AG09309 (cell line): ENCODE data around the gene CNGA1.
"Not testable (repeated sequence)": the region's sequence is repeated elsewhere in the genome, so short reads cannot be mapped to it uniquely, and the experiment has no call there.

Source experiments
- DNase-seq: peaks from one replicate; pipeline ENCODE4 v3.0.0-alpha.2; 2010; ENCODE audit warnings: low read depth
- H3K4me3 ChIP-seq: 2 replicates; pipeline ENCODE4 v1.5.1; 2011; ENCODE audit warnings: mild to moderate bottlenecking, low read depth, low read length, moderate library complexity; ENCODE audit not compliant: control insufficient read depth
- TF ChIP-seq, protein P1 (sequence below): IDR thresholded peaks from 2 replicates; pipeline ENCODE4 v1.5.1; 2011; ENCODE audit warnings: mild to moderate bottlenecking, low read depth, low read length, inconsistent platforms; ENCODE audit not compliant: insufficient read depth, control insufficient read depth; ENCODE audit errors: missing control alignments

Gene CNGA1

DNA sequence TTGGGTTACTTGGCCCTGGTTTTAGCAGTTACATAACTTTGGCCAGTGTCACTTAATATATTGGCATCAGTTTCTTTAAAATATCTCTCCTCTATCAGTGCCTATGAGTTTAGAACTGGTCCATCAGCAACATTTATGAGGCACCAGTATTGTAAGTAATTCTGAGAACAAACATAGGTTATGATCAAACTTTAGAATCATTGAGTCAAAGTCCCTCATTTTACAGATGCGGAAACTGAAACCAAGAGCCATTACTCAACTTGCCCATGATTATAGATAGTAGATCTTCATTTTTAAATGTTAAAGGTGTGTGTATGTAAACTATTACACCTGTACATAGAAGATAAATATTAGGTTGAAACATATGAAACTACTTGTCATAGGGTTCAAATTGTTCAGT lies 4.6 kb upstream of the CNGA1 start:
- no peak overlapping the region for H3K4me3 ChIP-seq
- TF ChIP-seq, protein P1, sequence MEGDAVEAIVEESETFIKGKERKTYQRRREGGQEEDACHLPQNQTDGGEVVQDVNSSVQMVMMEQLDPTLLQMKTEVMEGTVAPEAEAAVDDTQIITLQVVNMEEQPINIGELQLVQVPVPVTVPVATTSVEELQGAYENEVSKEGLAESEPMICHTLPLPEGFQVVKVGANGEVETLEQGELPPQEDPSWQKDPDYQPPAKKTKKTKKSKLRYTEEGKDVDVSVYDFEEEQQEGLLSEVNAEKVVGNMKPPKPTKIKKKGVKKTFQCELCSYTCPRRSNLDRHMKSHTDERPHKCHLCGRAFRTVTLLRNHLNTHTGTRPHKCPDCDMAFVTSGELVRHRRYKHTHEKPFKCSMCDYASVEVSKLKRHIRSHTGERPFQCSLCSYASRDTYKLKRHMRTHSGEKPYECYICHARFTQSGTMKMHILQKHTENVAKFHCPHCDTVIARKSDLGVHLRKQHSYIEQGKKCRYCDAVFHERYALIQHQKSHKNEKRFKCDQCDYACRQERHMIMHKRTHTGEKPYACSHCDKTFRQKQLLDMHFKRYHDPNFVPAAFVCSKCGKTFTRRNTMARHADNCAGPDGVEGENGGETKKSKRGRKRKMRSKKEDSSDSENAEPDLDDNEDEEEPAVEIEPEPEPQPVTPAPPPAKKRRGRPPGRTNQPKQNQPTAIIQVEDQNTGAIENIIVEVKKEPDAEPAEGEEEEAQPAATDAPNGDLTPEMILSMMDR, result no peak
- DNase-seq, result no peak

DNA sequence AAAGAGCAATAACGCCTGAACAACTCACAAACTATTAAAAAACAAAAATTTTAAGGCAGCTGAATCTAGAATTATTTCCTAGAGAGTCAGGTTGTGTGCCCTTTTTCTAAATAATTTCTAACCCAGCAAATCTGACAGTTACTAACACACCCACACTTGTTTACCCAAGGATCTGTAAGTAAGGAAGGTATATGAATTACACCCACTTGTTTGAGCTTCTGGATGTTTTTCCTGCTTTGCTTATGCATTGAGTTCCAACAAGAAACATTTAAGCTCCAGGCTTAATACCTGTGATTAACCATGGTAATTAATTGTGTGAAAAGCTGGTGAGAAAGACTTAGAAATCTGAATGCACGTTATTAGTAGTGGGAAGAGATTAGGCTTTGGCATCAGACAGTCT lies 1.6 kb upstream of the CNGA1 start:
- H3K4me3 ChIP-seq, result no peak overlapping the region
- TF ChIP-seq, protein P1, result no peak
- no peak for DNase-seq

DNA sequence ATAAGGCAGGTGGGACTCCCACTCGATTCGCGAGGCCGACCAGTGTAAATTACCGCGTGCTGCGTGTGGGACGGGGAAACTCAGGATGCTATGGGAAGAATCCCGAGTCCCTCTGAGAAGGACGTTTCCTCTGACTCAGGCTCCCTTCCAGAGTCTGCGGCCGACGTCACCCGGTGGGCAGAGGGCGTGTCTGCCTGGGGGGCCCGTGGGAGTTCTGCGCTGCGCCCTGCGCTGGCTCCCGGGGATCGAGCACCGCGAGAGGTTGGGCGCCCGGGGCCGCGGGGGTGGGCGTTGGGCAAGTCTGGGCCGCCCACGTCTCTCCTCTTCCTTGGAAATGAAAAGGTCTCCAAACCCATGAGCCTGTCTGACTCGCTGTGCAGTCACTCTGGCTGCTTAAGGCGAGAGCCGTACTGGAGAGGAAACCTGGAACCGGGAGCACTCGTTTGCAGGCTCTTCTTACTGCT lies 659 bp upstream of the CNGA1 start:
- no peak for DNase-seq
- TF ChIP-seq, protein P1, result no peak

DNA sequence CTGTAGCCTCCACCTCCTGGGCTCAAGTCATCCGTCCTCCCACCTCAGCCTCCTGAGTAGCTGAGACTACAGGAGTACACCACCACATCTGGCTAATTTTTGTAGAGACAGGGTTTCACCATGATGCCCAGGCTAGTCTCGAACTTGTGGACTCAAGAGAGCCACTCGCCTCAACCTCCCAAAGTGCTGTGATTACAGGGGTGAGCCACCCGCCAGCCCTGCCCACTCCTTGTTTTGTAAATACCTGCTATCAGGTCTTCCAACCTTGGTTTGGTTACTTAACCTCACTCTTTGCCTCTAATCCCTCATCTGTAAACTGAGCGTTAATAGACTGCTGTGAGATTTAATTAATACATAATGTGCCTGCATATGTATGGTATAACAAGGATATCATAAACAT lies 803 bp downstream of the CNGA1 start:
- no peak for DNase-seq
- no peak overlapping the region for H3K4me3 ChIP-seq
- TF ChIP-seq, protein P1, result no peak

More for the DNA sequence above, 659 bp upstream of the CNGA1 start:
- H3K4me3 ChIP-seq, result peak overlapping the region; percentile 66

DNA sequence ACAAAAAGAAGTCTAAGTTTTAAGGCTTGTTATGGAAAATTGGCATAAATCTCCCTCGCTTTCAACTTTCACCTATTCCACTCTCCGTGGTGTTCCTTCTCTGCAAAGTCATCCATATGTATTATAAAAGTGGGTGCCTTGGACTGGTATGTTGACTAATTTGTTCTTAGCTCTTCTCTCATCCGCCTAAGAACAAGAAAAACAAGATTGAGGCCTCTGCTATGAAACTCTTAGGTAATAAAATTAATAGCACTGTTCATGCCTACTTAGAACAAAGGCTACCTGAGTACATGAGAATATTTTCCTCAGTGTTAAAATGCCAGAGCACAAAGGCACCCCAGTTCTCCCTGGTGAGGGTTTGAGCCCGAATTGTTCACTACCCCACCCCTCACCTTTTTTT lies 1.3 kb downstream of the CNGA1 start:
- TF ChIP-seq, protein P1, result no peak
- DNase-seq, result no peak
- no peak overlapping the region for H3K4me3 ChIP-seq

DNA sequence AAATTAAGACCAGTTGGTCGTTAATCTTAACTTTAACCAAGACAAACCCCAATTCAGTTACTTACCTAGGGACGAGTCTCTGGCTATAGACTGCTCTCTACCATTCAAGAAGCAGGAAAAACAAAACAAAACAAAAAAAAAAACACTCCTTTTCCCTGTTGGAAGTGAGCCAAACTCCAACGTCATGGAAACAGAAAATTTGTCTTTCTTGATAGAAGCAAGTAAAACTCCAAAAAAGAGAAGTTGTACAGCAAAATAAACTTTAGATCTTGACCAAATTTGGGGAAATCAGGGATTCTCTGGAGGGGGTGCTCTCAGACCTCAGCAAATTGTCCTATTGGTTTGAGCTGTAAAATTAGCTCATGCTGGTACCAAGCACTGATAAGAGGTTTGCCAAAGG lies 3.7 kb downstream of the CNGA1 start:
- DNase-seq, result no peak
- TF ChIP-seq, protein P1, result no peak
- no peak overlapping the region for H3K4me3 ChIP-seq

DNA sequence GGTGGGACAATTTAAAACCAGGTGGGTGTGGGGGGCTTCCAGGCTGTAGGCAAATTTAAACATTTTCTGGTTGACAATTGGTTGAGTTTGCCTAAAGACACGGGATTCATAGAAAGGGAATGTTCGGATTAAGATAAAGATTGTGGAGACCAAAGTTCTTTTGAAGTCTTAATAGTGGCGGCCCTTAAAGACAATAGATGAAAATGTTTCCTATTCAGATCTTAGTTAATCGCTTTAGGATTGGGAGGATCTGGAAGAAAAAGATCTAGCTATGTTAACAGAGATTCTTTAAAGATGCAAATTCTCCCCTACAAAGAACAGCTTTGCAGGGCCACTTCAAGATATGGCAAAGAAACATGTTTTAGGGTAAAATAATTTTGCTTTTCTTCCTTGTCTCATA lies 4.8 kb downstream of the CNGA1 start:
- H3K4me3 ChIP-seq, result no peak overlapping the region
- DNase-seq, result no peak
- TF ChIP-seq, protein P1, result no peak

DNA sequence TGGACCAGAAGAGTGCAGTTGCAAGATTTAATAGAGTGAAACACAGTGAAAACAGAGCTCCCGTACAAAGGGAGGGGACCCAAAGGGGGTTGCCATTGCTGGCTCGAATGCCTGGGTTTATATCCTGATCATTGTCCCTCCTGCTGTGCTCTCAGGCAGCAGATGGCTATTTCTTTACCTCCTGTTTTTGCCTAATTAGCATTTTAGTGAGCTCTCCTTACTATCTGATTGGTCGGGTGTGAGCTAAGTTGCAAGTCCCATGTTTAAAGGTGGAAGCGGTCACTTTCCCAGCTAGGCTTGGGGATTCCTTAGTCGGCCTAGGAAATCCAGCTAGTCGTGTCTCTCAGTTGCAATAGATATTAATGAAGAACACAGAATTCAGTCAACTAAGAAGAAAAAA lies 5.6 kb downstream of the CNGA1 start:
- not testable (repeated sequence) for H3K4me3 ChIP-seq, DNase-seq
